HEK293 (cell line): ENCODE data around the gene ADAMTSL5.
"Not testable (repeated sequence)": the region's sequence is repeated elsewhere in the genome, so short reads cannot be mapped to it uniquely, and the experiment has no call there.

ENCODE experiments used
- KLF16 ChIP-seq: fragments of 450-650 bp; formaldehyde crosslinking; IDR thresholded peaks from 2 replicates; pipeline ENCODE4 v1.5.1; 2017; ENCODE audit warnings: missing biosample characterization, missing genetic modification characterization
- ZEB2 ChIP-seq: fragments of 450-650 bp; formaldehyde crosslinking; IDR thresholded peaks from 2 replicates; pipeline ENCODE4 v1.5.1; 2016; ENCODE audit warnings: missing biosample characterization, missing genetic modification characterization
- ZNF558 ChIP-seq: fragments of 450-650 bp; formaldehyde crosslinking; IDR thresholded peaks from 2 replicates; pipeline ENCODE4 v1.5.1; 2016; ENCODE audit warnings: missing biosample characterization, missing genetic modification characterization
- TF ChIP-seq, protein P1 (sequence below): fragments of 450-650 bp; formaldehyde crosslinking; IDR thresholded peaks from 2 replicates; pipeline ENCODE4 v1.5.1; 2016; ENCODE audit warnings: missing biosample characterization, missing genetic modification characterization

DNA sequence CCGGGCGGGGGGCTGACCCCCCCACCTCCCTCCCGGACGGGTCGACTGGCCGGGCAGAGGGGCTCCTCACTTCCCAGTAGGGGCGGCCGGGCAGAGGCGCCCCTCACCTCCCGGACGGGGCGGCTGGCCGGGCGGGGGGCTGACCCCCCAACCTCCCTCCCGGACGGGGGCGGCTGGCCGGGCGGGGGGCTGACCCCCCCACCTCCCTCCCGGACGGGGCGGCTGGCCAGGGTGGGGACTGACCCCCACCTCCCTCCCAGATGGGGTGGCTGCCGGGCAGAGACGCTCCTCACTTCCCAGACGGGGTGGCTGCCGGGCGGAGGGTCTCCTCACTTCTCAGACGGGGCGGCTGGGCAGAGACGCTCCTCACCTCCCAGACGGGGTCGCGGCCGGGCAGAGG, 13.6 kb downstream of the ADAMTSL5 start:
- TF ChIP-seq ZEB2 (tag by site-specific recombination); ZNF558 (tag by site-specific recombination); KLF16: not testable (repeated sequence)
- TF ChIP-seq, protein P1, sequence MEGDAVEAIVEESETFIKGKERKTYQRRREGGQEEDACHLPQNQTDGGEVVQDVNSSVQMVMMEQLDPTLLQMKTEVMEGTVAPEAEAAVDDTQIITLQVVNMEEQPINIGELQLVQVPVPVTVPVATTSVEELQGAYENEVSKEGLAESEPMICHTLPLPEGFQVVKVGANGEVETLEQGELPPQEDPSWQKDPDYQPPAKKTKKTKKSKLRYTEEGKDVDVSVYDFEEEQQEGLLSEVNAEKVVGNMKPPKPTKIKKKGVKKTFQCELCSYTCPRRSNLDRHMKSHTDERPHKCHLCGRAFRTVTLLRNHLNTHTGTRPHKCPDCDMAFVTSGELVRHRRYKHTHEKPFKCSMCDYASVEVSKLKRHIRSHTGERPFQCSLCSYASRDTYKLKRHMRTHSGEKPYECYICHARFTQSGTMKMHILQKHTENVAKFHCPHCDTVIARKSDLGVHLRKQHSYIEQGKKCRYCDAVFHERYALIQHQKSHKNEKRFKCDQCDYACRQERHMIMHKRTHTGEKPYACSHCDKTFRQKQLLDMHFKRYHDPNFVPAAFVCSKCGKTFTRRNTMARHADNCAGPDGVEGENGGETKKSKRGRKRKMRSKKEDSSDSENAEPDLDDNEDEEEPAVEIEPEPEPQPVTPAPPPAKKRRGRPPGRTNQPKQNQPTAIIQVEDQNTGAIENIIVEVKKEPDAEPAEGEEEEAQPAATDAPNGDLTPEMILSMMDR (tag by site-specific recombination), result not testable (repeated sequence)
